H1 (cell line): Measurements from ENCODE around the gene DCAF4.

ENCODE experiments used
- CEBPB ChIP-seq: IDR thresholded peaks from 2 replicates; pipeline ENCODE4 v1.6.1; 2012; ENCODE audit warnings: low read depth, low read length
- CTCF ChIP-seq, 3 experiments: IDR thresholded peaks; 1 replicate in 2 of 3; 2 replicates in 1 of 3; pipeline versions ENCODE4 v1.5.1 to v1.6.1; 2011; ENCODE audit warnings: low read length in 3 of 3, mild to moderate bottlenecking in 3 of 3, inconsistent platforms in 2 of 3, low read depth in 1 of 3, moderate library complexity in 1 of 3; ENCODE audit not compliant: insufficient read depth in 1 of 3; ENCODE audit errors: control extremely low read depth in 1 of 3
- EP300 ChIP-seq, 2 experiments: IDR thresholded peaks; 1 replicate in 1 of 2; 2 replicates in 1 of 2; pipeline ENCODE4 v1.6.1; 2011 to 2012; ENCODE audit warnings: low read depth in 2 of 2, low read length in 2 of 2, mild to moderate bottlenecking in 2 of 2, borderline replicate concordance in 1 of 2, inconsistent platforms in 1 of 2, moderate library complexity in 1 of 2
- HDAC6 ChIP-seq: IDR thresholded peaks from one replicate; pipeline ENCODE4 v1.7.1; 2012; ENCODE audit warnings: low read depth, mild to moderate bottlenecking, inconsistent platforms, low read length, moderate library complexity
- JUN ChIP-seq: IDR thresholded peaks from 2 replicates; pipeline ENCODE4 v1.6.1; 2011; ENCODE audit warnings: low read depth, mild to moderate bottlenecking, improper control_type of control experiment, low read length
- KDM5A ChIP-seq: fragments of 200-600 bp; IDR thresholded peaks from 2 replicates; pipeline ENCODE4 v1.7.1; 2012; ENCODE audit warnings: mild to moderate bottlenecking, low read length, inconsistent platforms, mixed read lengths
- MAFK ChIP-seq: IDR thresholded peaks from 2 replicates; pipeline ENCODE4 v1.6.1; 2012; ENCODE audit warnings: low read depth, mild to moderate bottlenecking, improper control_type of control experiment, low read length
- PHF8 ChIP-seq: fragments of 200-600 bp; sonication (generic); conservative IDR thresholded peaks from 2 replicates; pipeline ENCODE4 v1.7.1; 2012; ENCODE audit warnings: low read depth, mild to moderate bottlenecking, inconsistent platforms, low read length, moderate library complexity
- POLR2A ChIP-seq, 2 experiments: IDR thresholded peaks; 1 replicate in 1 of 2; 2 replicates in 1 of 2; pipeline ENCODE4 v1.6.1; 2011; ENCODE audit warnings: low read depth in 2 of 2, low read length in 2 of 2, mild to moderate bottlenecking in 2 of 2; ENCODE audit errors: control extremely low read depth in 1 of 2
- POLR2AphosphoS5 ChIP-seq: IDR thresholded peaks from 2 replicates; pipeline ENCODE4 v1.6.1; 2011; ENCODE audit warnings: low read depth, low read length
- RAD21 ChIP-seq, 2 experiments: IDR thresholded peaks in 1 of 2; conservative IDR thresholded peaks in 1 of 2; 2 replicates each; pipeline ENCODE4 v1.6.1; 2011; ENCODE audit warnings: low read depth in 2 of 2, low read length in 2 of 2, improper control_type of control experiment in 1 of 2, inconsistent platforms in 1 of 2, mild to moderate bottlenecking in 1 of 2, moderate library complexity in 1 of 2
- TAF1 ChIP-seq: IDR thresholded peaks from 2 replicates; pipeline ENCODE4 v1.6.1; 2011; ENCODE audit warnings: mild to moderate bottlenecking, low read depth, low read length
- ZNF274 ChIP-seq: IDR thresholded peaks from 2 replicates; pipeline ENCODE4 v1.7.0; 2012; ENCODE audit warnings: low read length, borderline replicate concordance; ENCODE audit errors: extremely low read depth
- TF ChIP-seq, protein P1 (sequence below): fragments of 300-600 bp; sonication (generic); IDR thresholded peaks from 2 replicates; pipeline ENCODE4 v1.7.1; 2012; ENCODE audit warnings: low read length, moderate library complexity, mild to moderate bottlenecking, inconsistent platforms; ENCODE audit not compliant: insufficient replicate concordance

DNA sequence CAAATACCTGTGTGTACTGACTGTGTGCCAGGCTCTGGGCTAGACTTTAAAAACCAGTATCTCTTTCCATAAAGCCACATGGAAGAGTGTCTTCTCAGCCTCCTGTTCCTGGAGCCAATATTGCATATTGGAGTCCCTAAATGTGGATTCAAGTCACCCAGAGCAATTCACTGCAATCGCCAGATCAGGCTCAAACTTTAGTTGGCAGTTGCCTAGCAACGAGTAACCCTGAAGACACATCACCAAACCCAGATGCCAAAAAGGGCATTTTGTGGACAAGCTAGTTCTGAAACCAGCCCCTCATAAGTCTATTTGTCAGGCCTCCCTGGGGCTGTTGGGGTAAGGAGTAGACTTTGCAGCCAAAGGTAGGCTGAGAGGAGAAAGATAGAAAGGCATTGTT, 46.1 kb upstream of the DCAF4 start:
- TF ChIP-seq CTCF (IDR thresholded peaks at IDR 0.05; ENCODE audit: control extremely low read depth in 1 of 3, insufficient read depth in 1 of 3, low read depth in 1 of 3, low read length in 3 of 3) (no peak), RAD21 (IDR thresholded peaks at IDR 0.05 in 1 of 2, conservative IDR thresholded peaks at IDR 0.05 in 1 of 2; ENCODE audit: low read depth in 2 of 2, low read length in 2 of 2) (no peak), PHF8 (no peak), POLR2AphosphoS5 (no peak), ZNF274 (no peak), POLR2A (IDR thresholded peaks at IDR 0.05; ENCODE audit: control extremely low read depth in 1 of 2, low read depth in 2 of 2, low read length in 2 of 2) (no peak), CEBPB (no peak), TAF1 (no peak), JUN (no peak), MAFK (no peak), EP300 (IDR thresholded peaks at IDR 0.05; ENCODE audit: borderline replicate concordance in 1 of 2, low read depth in 2 of 2, low read length in 2 of 2) (no peak), HDAC6 (no peak), KDM5A (no peak)
- TF ChIP-seq, protein P1, sequence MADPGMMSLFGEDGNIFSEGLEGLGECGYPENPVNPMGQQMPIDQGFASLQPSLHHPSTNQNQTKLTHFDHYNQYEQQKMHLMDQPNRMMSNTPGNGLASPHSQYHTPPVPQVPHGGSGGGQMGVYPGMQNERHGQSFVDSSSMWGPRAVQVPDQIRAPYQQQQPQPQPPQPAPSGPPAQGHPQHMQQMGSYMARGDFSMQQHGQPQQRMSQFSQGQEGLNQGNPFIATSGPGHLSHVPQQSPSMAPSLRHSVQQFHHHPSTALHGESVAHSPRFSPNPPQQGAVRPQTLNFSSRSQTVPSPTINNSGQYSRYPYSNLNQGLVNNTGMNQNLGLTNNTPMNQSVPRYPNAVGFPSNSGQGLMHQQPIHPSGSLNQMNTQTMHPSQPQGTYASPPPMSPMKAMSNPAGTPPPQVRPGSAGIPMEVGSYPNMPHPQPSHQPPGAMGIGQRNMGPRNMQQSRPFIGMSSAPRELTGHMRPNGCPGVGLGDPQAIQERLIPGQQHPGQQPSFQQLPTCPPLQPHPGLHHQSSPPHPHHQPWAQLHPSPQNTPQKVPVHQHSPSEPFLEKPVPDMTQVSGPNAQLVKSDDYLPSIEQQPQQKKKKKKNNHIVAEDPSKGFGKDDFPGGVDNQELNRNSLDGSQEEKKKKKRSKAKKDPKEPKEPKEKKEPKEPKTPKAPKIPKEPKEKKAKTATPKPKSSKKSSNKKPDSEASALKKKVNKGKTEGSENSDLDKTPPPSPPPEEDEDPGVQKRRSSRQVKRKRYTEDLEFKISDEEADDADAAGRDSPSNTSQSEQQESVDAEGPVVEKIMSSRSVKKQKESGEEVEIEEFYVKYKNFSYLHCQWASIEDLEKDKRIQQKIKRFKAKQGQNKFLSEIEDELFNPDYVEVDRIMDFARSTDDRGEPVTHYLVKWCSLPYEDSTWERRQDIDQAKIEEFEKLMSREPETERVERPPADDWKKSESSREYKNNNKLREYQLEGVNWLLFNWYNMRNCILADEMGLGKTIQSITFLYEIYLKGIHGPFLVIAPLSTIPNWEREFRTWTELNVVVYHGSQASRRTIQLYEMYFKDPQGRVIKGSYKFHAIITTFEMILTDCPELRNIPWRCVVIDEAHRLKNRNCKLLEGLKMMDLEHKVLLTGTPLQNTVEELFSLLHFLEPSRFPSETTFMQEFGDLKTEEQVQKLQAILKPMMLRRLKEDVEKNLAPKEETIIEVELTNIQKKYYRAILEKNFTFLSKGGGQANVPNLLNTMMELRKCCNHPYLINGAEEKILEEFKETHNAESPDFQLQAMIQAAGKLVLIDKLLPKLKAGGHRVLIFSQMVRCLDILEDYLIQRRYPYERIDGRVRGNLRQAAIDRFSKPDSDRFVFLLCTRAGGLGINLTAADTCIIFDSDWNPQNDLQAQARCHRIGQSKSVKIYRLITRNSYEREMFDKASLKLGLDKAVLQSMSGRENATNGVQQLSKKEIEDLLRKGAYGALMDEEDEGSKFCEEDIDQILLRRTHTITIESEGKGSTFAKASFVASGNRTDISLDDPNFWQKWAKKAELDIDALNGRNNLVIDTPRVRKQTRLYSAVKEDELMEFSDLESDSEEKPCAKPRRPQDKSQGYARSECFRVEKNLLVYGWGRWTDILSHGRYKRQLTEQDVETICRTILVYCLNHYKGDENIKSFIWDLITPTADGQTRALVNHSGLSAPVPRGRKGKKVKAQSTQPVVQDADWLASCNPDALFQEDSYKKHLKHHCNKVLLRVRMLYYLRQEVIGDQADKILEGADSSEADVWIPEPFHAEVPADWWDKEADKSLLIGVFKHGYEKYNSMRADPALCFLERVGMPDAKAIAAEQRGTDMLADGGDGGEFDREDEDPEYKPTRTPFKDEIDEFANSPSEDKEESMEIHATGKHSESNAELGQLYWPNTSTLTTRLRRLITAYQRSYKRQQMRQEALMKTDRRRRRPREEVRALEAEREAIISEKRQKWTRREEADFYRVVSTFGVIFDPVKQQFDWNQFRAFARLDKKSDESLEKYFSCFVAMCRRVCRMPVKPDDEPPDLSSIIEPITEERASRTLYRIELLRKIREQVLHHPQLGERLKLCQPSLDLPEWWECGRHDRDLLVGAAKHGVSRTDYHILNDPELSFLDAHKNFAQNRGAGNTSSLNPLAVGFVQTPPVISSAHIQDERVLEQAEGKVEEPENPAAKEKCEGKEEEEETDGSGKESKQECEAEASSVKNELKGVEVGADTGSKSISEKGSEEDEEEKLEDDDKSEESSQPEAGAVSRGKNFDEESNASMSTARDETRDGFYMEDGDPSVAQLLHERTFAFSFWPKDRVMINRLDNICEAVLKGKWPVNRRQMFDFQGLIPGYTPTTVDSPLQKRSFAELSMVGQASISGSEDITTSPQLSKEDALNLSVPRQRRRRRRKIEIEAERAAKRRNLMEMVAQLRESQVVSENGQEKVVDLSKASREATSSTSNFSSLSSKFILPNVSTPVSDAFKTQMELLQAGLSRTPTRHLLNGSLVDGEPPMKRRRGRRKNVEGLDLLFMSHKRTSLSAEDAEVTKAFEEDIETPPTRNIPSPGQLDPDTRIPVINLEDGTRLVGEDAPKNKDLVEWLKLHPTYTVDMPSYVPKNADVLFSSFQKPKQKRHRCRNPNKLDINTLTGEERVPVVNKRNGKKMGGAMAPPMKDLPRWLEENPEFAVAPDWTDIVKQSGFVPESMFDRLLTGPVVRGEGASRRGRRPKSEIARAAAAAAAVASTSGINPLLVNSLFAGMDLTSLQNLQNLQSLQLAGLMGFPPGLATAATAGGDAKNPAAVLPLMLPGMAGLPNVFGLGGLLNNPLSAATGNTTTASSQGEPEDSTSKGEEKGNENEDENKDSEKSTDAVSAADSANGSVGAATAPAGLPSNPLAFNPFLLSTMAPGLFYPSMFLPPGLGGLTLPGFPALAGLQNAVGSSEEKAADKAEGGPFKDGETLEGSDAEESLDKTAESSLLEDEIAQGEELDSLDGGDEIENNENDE, result no peak
